HG03103 (cell line): ENCODE data around the gene CCR3.
"Not testable (repeated sequence)": the region's sequence is repeated elsewhere in the genome, so short reads cannot be mapped to it uniquely, and the experiment has no call there.

Source experiments
- ATAC-seq: cut with Tn5 transposase; IDR thresholded peaks from one replicate; pipeline ENCODE4 v1.9.1; 2021; ENCODE audit warnings: low read depth; ENCODE audit not compliant: unreplicated experiment

Gene CCR3

GRCh38 chr3:46242120-46242519, at the start of gene CCR3:
TSS of gene CCR3 (plus strand) at chr3:46242460. CDS start at chr3:46265159, 22,699 bp downstream.
- ATAC-seq, result no peak

- no peak for ATAC-seq
Observed at GRCh38 chr3:46192939-46193338, 49.3 kb upstream of the CCR3 start.

- ATAC-seq, result no peak
Observed at GRCh38 chr3:46193436-46193835, 48.8 kb upstream of the CCR3 start.

GRCh38 chr3:46194868-46195553, 47.2 kb upstream of the CCR3 start:
- ATAC-seq, result no peak

- ATAC-seq, result no peak
Observed at GRCh38 chr3:46196261-46196957, 45.9 kb upstream of the CCR3 start.

- no peak for ATAC-seq
Observed at GRCh38 chr3:46200211-46200610, 42.0 kb upstream of the CCR3 start.

- no peak for ATAC-seq
Observed at GRCh38 chr3:46200790-46201189, 41.5 kb upstream of the CCR3 start.

GRCh38 chr3:46202535-46202934, 39.7 kb upstream of the CCR3 start:
- ATAC-seq, result no peak

GRCh38 chr3:46203681-46204080, 38.6 kb upstream of the CCR3 start:
- no peak for ATAC-seq

- ATAC-seq, result no peak
Observed at GRCh38 chr3:46205286-46205960, 36.8 kb upstream of the CCR3 start.

- ATAC-seq, result no peak
Observed at GRCh38 chr3:46206282-46207015, 35.8 kb upstream of the CCR3 start.

GRCh38 chr3:46207514-46207913, 34.7 kb upstream of the CCR3 start:
- ATAC-seq, result not testable (repeated sequence)

GRCh38 chr3:46208167-46208704, 34.0 kb upstream of the CCR3 start, which contains the start of gene CCR1:
TSS of gene CCR1 (minus strand) at chr3:46208313. CDS start at chr3:46204313, 4,000 bp downstream.
- ATAC-seq, result no peak

GRCh38 chr3:46209053-46209452, 33.2 kb upstream of the CCR3 start:
- ATAC-seq, result no peak

GRCh38 chr3:46209746-46210470, 32.4 kb upstream of the CCR3 start:
- ATAC-seq, result no peak

- ATAC-seq, result no peak
Observed at GRCh38 chr3:46212101-46212500, 30.2 kb upstream of the CCR3 start.

- ATAC-seq, result no peak
Observed at GRCh38 chr3:46213201-46213600, 29.1 kb upstream of the CCR3 start.

GRCh38 chr3:46214751-46215352, 27.4 kb upstream of the CCR3 start:
- no peak for ATAC-seq

- no peak for ATAC-seq
Observed at GRCh38 chr3:46215810-46216414, 26.3 kb upstream of the CCR3 start.
